AG09309 (cell line): ENCODE data around the gene RNF126.
A peak's percentile ranks its signal among the peaks of the same experiment; 100 is the strongest.

Source experiments
- DNase-seq: peaks from one replicate; pipeline ENCODE4 v3.0.0-alpha.2; 2010; ENCODE audit warnings: low read depth
- H3K4me3 ChIP-seq: 2 replicates; pipeline ENCODE4 v1.5.1; 2011; ENCODE audit warnings: mild to moderate bottlenecking, low read depth, low read length, moderate library complexity; ENCODE audit not compliant: control insufficient read depth
- TF ChIP-seq, protein P1 (sequence below): IDR thresholded peaks from 2 replicates; pipeline ENCODE4 v1.5.1; 2011; ENCODE audit warnings: mild to moderate bottlenecking, low read depth, low read length, inconsistent platforms; ENCODE audit not compliant: insufficient read depth, control insufficient read depth; ENCODE audit errors: missing control alignments

Gene RNF126

DNA sequence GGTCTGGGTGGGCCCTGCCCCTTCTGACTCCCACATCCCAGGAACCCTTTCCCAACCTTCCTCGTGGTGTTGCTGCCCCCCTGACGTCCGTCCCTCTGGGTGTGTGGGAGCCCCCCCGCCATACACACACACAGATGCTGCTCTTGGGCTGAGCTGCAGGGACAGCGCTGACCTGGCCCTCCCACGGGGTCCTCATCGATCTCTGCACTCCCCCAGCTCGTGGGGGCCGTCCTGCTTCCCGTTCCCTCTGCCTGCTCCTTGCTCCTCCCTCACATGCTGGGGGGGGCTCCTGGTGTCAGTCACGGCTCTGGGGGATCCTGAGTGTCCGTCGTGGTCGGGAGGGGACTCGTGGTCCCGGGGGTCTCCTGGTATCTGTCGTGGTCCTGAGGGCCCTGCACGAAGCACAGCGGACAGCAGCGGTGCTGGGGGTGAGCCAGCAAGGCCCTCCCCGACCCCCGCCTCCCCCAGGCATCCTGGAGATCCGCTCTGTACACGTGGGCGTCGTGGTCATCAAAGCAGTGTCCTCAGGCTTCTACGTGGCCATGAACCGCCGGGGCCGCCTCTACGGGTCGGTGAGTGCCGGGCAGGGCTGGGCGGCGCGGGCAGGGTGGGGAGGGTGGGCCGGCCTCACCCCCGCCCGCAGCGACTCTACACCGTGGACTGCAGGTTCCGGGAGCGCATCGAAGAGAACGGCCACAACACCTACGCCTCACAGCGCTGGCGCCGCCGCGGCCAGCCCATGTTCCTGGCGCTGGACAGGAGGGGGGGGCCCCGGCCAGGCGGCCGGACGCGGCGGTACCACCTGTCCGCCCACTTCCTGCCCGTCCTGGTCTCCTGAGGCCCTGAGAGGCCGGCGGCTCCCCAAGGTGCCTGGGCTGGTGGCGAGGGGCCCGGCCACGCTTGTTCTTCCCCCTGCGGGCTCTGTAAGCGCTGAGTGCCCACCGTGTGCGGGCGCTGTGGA is 20.0 kb downstream of the RNF126 start:
- no peak overlapping the region for H3K4me3 ChIP-seq
- DNase-seq = no peak
- TF ChIP-seq, protein P1, sequence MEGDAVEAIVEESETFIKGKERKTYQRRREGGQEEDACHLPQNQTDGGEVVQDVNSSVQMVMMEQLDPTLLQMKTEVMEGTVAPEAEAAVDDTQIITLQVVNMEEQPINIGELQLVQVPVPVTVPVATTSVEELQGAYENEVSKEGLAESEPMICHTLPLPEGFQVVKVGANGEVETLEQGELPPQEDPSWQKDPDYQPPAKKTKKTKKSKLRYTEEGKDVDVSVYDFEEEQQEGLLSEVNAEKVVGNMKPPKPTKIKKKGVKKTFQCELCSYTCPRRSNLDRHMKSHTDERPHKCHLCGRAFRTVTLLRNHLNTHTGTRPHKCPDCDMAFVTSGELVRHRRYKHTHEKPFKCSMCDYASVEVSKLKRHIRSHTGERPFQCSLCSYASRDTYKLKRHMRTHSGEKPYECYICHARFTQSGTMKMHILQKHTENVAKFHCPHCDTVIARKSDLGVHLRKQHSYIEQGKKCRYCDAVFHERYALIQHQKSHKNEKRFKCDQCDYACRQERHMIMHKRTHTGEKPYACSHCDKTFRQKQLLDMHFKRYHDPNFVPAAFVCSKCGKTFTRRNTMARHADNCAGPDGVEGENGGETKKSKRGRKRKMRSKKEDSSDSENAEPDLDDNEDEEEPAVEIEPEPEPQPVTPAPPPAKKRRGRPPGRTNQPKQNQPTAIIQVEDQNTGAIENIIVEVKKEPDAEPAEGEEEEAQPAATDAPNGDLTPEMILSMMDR = no peak

DNA sequence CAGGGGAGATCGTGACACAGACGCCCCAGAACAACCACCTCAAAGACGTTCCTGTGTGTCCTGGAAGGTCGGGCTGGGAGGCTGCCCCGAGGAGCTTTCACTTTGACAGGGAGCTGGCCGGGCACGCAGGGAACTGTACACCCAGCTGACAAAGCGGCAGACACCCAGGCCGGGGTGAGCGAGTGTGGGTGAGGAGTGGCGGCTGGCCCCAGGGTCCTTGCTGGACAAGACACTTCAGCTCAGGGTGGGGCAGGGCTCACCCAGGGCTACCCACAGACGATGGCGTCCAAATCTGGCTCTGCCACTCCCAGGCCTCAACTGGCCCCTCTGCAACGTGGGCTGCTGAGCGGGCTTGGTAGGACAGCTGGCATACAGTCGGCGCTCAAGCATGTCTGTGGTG is 21.3 kb downstream of the RNF126 start:
- TF ChIP-seq, protein P1 = no peak
- no peak for DNase-seq
- H3K4me3 ChIP-seq = no peak overlapping the region

DNA sequence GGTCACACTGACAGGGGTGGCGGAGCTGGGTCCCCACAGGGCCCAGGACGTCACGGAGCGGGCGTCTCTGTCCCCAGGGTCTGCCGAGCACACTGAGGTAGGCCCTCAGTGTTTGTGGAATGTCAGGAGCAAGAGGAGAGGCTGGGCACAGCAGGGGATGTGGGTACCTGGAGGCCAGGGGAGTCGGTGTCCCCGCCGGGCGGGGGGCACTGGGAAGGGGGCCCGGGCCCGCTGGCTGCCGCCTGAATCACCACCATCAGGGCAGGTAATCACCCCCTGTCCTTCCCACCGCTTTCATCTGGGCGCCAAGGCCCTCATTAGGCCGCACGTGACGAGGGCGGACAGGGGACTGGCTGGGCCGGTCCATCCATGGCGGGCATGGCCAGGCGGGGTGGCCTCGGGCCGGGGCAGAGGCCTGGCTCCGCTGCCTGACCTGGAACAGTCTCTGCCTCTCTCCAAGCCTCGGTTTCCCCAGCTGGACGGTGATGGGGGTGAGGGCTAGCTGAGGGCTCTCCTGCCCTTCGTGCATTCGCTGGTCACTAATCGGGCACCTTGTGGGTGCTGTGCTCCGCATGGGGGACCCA is 22.3 kb downstream of the RNF126 start:
- no peak for DNase-seq
- no peak overlapping the region for H3K4me3 ChIP-seq
- TF ChIP-seq, protein P1 = no peak

- H3K4me3 ChIP-seq = no peak overlapping the region
- TF ChIP-seq, protein P1 = no peak
- DNase-seq = no peak
These were observed 22.9 kb downstream of the RNF126 start for GRCh38 chr19:640161-640558.

- no peak for DNase-seq
- TF ChIP-seq, protein P1 = no peak
- H3K4me3 ChIP-seq = peak within 1 kb of the TSS; percentile 54
These were observed 23.5 kb downstream of the RNF126 start, which contains the start of gene FGF22 for GRCh38 chr19:639253-640160. Gene FGF22 (plus strand): TSS chr19:639879. CDS start chr19:639926, 47 bp downstream.

GRCh38 chr19:638906-639252 is 24.1 kb downstream of the RNF126 start:
- no peak for DNase-seq
- TF ChIP-seq, protein P1 = no peak

More at GRCh38 chr19:638906-639252, 24.1 kb downstream of the RNF126 start:
- peak overlapping the region; percentile 54 for H3K4me3 ChIP-seq
